Vagina (tissue), 2 donors: ENCODE measurements around the gene CEP162. TPM values are rescaled to one million over a fixed set of nuclear protein-coding genes. Genes with fewer than 3 reads are reported as not detected.

Experiments used
- DNase-seq, 2 donors: peaks; one replicate each; pipeline ENCODE4 v3.0.0-alpha.2; 2017; ENCODE audit errors: extremely low spot score in 2 of 2
- H3K27ac ChIP-seq: fragments of 200-600 bp; sonication (generic); one replicate; pipeline ENCODE4 v1.5.1; 2019
- H3K27me3 ChIP-seq: fragments of 200-600 bp; sonication (generic); one replicate; pipeline ENCODE4 v1.5.1; 2019
- H3K36me3 ChIP-seq, 2 donors: fragments of 200-600 bp; sonication (generic); one replicate each; pipeline ENCODE4 v1.5.1; 2017 to 2019
- H3K4me1 ChIP-seq: fragments of 200-600 bp; sonication (generic); one replicate; pipeline ENCODE4 v1.5.1; 2019
- H3K4me3 ChIP-seq, 2 donors: fragments of 200-600 bp; sonication (generic); 1 replicate in 1 of 2; 2 replicates in 1 of 2; pipeline ENCODE4 v1.5.1; 2016 to 2019
- H3K9me3 ChIP-seq: fragments of 200-600 bp; sonication (generic); one replicate; pipeline ENCODE4 v1.5.1; 2019
- POLR2A ChIP-seq, 2 donors: fragments of 450-650 bp; IDR thresholded peaks; one replicate each; pipeline ENCODE4 v1.6.1; 2017; ENCODE audit warnings: antibody characterized with exemption in 2 of 2, mild to moderate bottlenecking in 2 of 2, moderate library complexity in 2 of 2
- POLR2AphosphoS5 ChIP-seq, 2 donors: sonication (generic); formaldehyde crosslinking; IDR thresholded peaks; one replicate each; pipeline ENCODE4 v1.9.0; 2017; ENCODE audit warnings: antibody characterized with exemption in 2 of 2, mild to moderate bottlenecking in 2 of 2, low read depth in 1 of 2; ENCODE audit not compliant: insufficient read depth in 1 of 2
- intact Hi-C: fragments of 100-400 bp; cut with DNase I; formaldehyde crosslinking; loops from one replicate; pipeline ENCODE4 v1.15.1; 2023
- total RNA-seq: library from RNA; depleted of rRNA; stranded (reverse); fragments of >200 nt; gene quantifications from one replicate; pipeline ENCODE4 v1.2.3, GENCODE V29; 2016
- TF ChIP-seq, protein P1 (sequence below), 3 experiments: fragments of 450-650 bp in 2 of 3; fragments of 200-600 bp in 1 of 3; sonication (generic) in 1 of 3; IDR thresholded peaks; one replicate each; pipeline ENCODE4 v1.5.1; 2017 to 2019; ENCODE audit warnings: antibody characterized with exemption in 3 of 3, mild to moderate bottlenecking in 2 of 3, moderate library complexity in 2 of 3

CEP162 gene
- total RNA-seq, 1 donor from 2014 or later: 6.1 TPM

DNA sequence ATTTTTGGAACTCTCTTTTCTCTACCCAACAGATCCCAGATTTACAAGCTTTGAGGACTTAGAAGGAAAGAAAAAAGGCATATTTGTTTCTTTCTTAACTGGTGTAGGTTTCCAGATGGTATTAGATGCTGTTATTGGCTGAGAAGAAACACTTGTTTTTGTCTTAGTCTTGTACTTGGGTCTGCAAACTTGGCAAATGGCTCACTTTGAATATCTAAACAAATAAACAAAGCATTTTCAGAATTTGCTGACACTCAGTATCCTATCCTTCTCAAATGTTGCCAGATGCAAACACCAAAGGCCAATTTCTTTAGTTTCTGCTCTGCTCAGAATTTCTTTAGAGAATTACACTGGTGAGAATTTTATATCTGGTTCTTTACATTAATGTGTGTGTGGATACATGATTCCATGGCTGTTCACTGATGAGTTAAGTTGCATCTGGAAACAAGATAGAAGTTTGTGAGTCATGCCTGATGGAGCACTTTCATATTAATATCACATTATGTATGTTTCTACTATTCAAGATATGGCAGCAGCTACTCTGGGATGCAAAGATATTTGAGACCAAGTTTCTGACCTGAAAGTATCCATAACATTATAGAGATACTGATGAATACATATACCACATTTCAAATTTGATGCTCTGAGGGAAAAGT, 43.7 kb upstream of the CEP162 start:
- Histone ChIP-seq H3K4me3 (no peak overlapping the region), H3K27ac (no peak overlapping the region), H3K36me3 (no peaks in the 10 kb centered on the region), H3K27me3 (no peaks in the 10 kb centered on the region), H3K4me1 (no peaks in the 10 kb centered on the region), H3K9me3 (no peaks in the 10 kb centered on the region)
- TF ChIP-seq, protein P1, sequence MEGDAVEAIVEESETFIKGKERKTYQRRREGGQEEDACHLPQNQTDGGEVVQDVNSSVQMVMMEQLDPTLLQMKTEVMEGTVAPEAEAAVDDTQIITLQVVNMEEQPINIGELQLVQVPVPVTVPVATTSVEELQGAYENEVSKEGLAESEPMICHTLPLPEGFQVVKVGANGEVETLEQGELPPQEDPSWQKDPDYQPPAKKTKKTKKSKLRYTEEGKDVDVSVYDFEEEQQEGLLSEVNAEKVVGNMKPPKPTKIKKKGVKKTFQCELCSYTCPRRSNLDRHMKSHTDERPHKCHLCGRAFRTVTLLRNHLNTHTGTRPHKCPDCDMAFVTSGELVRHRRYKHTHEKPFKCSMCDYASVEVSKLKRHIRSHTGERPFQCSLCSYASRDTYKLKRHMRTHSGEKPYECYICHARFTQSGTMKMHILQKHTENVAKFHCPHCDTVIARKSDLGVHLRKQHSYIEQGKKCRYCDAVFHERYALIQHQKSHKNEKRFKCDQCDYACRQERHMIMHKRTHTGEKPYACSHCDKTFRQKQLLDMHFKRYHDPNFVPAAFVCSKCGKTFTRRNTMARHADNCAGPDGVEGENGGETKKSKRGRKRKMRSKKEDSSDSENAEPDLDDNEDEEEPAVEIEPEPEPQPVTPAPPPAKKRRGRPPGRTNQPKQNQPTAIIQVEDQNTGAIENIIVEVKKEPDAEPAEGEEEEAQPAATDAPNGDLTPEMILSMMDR (IDR thresholded peaks at IDR 0.05): no peak
- no peak for DNase-seq
- intact Hi-C loops: no loop called here

GRCh38 chr6:84269947-84270733, 42.7 kb upstream of the CEP162 start:
- intact Hi-C loops: no loop called here
- no peak for DNase-seq
- Histone ChIP-seq H3K27me3 (no peaks in the 10 kb centered on the region), H3K4me3 (no peak overlapping the region), H3K27ac (no peak overlapping the region), H3K4me1 (no peaks in the 10 kb centered on the region), H3K36me3 (no peaks in the 10 kb centered on the region), H3K9me3 (no peaks in the 10 kb centered on the region)
- no peak for TF ChIP-seq POLR2AphosphoS5 (IDR thresholded peaks at IDR 0.05; ENCODE audit: insufficient read depth in 1 of 2, low read depth in 1 of 2)

- DNase-seq: no peak
- Histone ChIP-seq H3K9me3 (no peaks in the 10 kb centered on the region), H3K27me3 (no peaks in the 10 kb centered on the region), H3K4me1 (no peaks in the 10 kb centered on the region), H3K27ac (no peak overlapping the region), H3K4me3 (no peak overlapping the region), H3K36me3 (no peaks in the 10 kb centered on the region)
- TF ChIP-seq, protein P1 (IDR thresholded peaks at IDR 0.05): no peak
- TF ChIP-seq POLR2A (IDR thresholded peaks at IDR 0.05) (no peak), POLR2AphosphoS5 (IDR thresholded peaks at IDR 0.05; ENCODE audit: insufficient read depth in 1 of 2, low read depth in 1 of 2) (no peak)
- intact Hi-C loops: no loop called here
Measured at GRCh38 chr6:84268781-84269180, 41.3 kb upstream of the CEP162 start.

DNA sequence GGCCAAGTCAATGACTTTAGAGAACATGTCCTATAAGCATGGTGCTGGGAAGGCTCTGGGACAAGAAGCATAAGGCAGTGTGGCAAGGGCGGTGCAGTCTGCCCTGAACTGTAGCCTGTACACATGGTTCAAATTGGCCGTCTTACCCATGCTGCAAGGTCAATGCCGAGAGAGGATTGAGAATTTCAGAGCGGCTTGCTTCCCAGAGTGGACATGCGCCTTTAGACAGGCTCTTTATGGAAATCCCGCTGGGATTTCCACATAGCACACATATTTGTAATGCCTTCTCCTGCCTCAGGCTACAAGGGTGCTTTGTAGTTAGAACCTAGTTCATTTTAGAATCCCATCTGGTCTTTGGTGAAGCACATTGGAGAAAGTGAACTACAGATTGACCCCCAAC, 36.1 kb upstream of the CEP162 start:
- intact Hi-C loops: no loop called here

DNA sequence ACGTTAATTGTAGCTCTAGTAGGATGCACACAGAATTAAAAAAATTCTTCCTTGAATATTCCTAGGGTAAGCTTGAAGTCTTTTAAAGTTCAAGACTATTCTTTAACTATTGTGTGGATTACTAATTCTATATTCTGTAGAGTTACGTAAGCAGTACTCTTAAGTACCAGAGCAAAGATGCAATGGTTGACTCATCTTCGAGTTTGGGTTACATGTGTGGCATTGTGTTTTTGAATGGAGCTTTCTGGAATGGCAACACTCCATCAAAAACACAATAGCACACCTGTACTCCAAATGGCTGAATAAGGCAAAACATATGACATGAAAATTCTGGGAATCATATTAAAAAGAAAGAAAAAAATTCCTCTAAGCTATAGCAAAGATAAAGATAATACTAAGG, 33.5 kb upstream of the CEP162 start:
- Histone ChIP-seq H3K4me1 (no peaks in the 10 kb centered on the region), H3K36me3 (no peaks in the 10 kb centered on the region), H3K27ac (no peak overlapping the region), H3K27me3 (no peaks in the 10 kb centered on the region), H3K9me3 (no peaks in the 10 kb centered on the region), H3K4me3 (no peak overlapping the region)
- DNase-seq: no peak
- no peak for TF ChIP-seq POLR2A (IDR thresholded peaks at IDR 0.05)
- TF ChIP-seq, protein P1 (IDR thresholded peaks at IDR 0.05): no peak
- no peak for TF ChIP-seq POLR2AphosphoS5 (IDR thresholded peaks at IDR 0.05; ENCODE audit: insufficient read depth in 1 of 2, low read depth in 1 of 2)
- intact Hi-C loops: no loop called here

More for the DNA sequence above, 36.1 kb upstream of the CEP162 start:
- no peak for DNase-seq
- Histone ChIP-seq H3K4me1 (no peaks in the 10 kb centered on the region), H3K27me3 (no peaks in the 10 kb centered on the region), H3K36me3 (no peaks in the 10 kb centered on the region), H3K9me3 (no peaks in the 10 kb centered on the region), H3K4me3 (no peak overlapping the region), H3K27ac (no peak overlapping the region)
- TF ChIP-seq, protein P1 (IDR thresholded peaks at IDR 0.05): no peak
